Middle frontal gyrus (tissue), 1 donor: ENCODE data around the gene CAPN7.

Source experiments
- DNase-seq: peaks from one replicate; pipeline ENCODE4 v3.0.0-alpha.2; 2015; ENCODE audit warnings: low spot score; ENCODE audit errors: extremely low spot score

The CAPN7 gene

GRCh38 chr3:15294929-15295328 is 88.9 kb downstream of the CAPN7 start:
- no peak for DNase-seq

- no peak for DNase-seq
These were observed 89.5 kb downstream of the CAPN7 start for GRCh38 chr3:15295506-15295905.

GRCh38 chr3:15297608-15298350 is 91.7 kb downstream of the CAPN7 start:
- no peak for DNase-seq

- DNase-seq: no peak
These were observed 92.5 kb downstream of the CAPN7 start for GRCh38 chr3:15298504-15298903.

- no peak for DNase-seq
These were observed 93.0 kb downstream of the CAPN7 start for GRCh38 chr3:15299036-15299435.

- DNase-seq: no peak
These were observed 94.5 kb downstream of the CAPN7 start for GRCh38 chr3:15300323-15301078.

GRCh38 chr3:15301761-15302160 is 95.7 kb downstream of the CAPN7 start:
- no peak for DNase-seq
